Gastrocnemius medialis (tissue), 4 donors: ENCODE data around the gene PGAM2.
"Not testable (repeated sequence)": the region's sequence is repeated elsewhere in the genome, so short reads cannot be mapped to it uniquely, and the experiment has no call there.

ENCODE experiments used
- CTCF ChIP-seq, 5 experiments: fragments of 450-650 bp in 3 of 5; fragments of 200-600 bp in 2 of 5; sonication (generic) in 2 of 5; IDR thresholded peaks in 4 of 5; conservative IDR thresholded peaks in 1 of 5; 1 replicate in 4 of 5; 2 replicates in 1 of 5; pipeline ENCODE4 v1.5.1; 2016 to 2019; ENCODE audit warnings: antibody characterized with exemption in 5 of 5, mild to moderate bottlenecking in 3 of 5, moderate library complexity in 3 of 5
- POLR2A ChIP-seq, 2 donors: fragments of 450-650 bp; IDR thresholded peaks; one replicate each; pipeline ENCODE4 v1.6.1; 2017; ENCODE audit warnings: antibody characterized with exemption in 2 of 2, mild to moderate bottlenecking in 2 of 2, moderate library complexity in 2 of 2

GRCh38 chr7:44022796-44023467 lies 42.4 kb downstream of the PGAM2 start:
- TF ChIP-seq POLR2A (IDR thresholded peaks at IDR 0.05); CTCF (IDR thresholded peaks at IDR 0.05 in 4 of 5, conservative IDR thresholded peaks at IDR 0.05 in 1 of 5): not testable (repeated sequence)
